SK-N-SH (cell line): ENCODE results near the gene EIF1.

Experiments used
- ELF1 ChIP-seq: IDR thresholded peaks from 2 replicates; pipeline ENCODE4 v1.4.0; 2012
- EZH2phosphoT487 ChIP-seq: fragments of 200-600 bp; sonication (generic); IDR thresholded peaks from 2 replicates; pipeline ENCODE4 v1.6.1; 2017; ENCODE audit warnings: low read depth, mixed run types, mild to moderate bottlenecking, antibody characterized with exemption, moderate library complexity, borderline replicate concordance
- FOXJ3 ChIP-seq: sonication (generic); formaldehyde crosslinking; IDR thresholded peaks from 2 replicates; pipeline ENCODE4 v1.5.1; 2020; ENCODE audit warnings: mild to moderate bottlenecking, missing genetic modification reagents
- FOXM1 ChIP-seq: IDR thresholded peaks from 2 replicates; pipeline ENCODE4 v1.4.0; 2012; ENCODE audit warnings: low read depth, mild to moderate bottlenecking
- GABPA ChIP-seq: IDR thresholded peaks from 2 replicates; pipeline ENCODE4 v1.4.0; 2012; ENCODE audit warnings: low read depth, mild to moderate bottlenecking
- MXI1 ChIP-seq: IDR thresholded peaks from 2 replicates; pipeline ENCODE4 v1.6.1; 2012; ENCODE audit warnings: mild to moderate bottlenecking, low read depth, low read length, improper control_type of control experiment
- RAD21 ChIP-seq: IDR thresholded peaks from 2 replicates; pipeline ENCODE4 v1.6.1; 2012; ENCODE audit warnings: mild to moderate bottlenecking, low read length
- SMC3 ChIP-seq: IDR thresholded peaks from 2 replicates; pipeline ENCODE4 v1.6.1; 2012; ENCODE audit warnings: low read depth, low read length, improper control_type of control experiment
- USF2 ChIP-seq: fragments of 150-350 bp; IDR thresholded peaks from 2 replicates; pipeline ENCODE4 v1.6.1; 2017; ENCODE audit warnings: antibody characterized with exemption, low read length, low read depth, borderline replicate concordance
- TF ChIP-seq, protein P1 (sequence below): fragments of 200-600 bp; sonication (generic); IDR thresholded peaks from 2 replicates; pipeline ENCODE4 v1.6.1; 2017; ENCODE audit warnings: antibody characterized with exemption, mild to moderate bottlenecking, moderate library complexity

- no peak for TF ChIP-seq SMC3
- TF ChIP-seq GABPA: no peak
- TF ChIP-seq, protein P1, sequence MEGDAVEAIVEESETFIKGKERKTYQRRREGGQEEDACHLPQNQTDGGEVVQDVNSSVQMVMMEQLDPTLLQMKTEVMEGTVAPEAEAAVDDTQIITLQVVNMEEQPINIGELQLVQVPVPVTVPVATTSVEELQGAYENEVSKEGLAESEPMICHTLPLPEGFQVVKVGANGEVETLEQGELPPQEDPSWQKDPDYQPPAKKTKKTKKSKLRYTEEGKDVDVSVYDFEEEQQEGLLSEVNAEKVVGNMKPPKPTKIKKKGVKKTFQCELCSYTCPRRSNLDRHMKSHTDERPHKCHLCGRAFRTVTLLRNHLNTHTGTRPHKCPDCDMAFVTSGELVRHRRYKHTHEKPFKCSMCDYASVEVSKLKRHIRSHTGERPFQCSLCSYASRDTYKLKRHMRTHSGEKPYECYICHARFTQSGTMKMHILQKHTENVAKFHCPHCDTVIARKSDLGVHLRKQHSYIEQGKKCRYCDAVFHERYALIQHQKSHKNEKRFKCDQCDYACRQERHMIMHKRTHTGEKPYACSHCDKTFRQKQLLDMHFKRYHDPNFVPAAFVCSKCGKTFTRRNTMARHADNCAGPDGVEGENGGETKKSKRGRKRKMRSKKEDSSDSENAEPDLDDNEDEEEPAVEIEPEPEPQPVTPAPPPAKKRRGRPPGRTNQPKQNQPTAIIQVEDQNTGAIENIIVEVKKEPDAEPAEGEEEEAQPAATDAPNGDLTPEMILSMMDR: no peak
- TF ChIP-seq FOXM1: no peak
- no peak for TF ChIP-seq USF2
- TF ChIP-seq FOXJ3 (CRISPR knock-in tag): no peak
- TF ChIP-seq RAD21: no peak
- TF ChIP-seq EZH2phosphoT487: no peak
- no peak for TF ChIP-seq ELF1
- no peak for TF ChIP-seq MXI1
Measured at GRCh38 chr17:41651625-41652460, 36.8 kb upstream of the EIF1 start.
